Measurements from ENCODE around the gene NUDT4.

DNA sequence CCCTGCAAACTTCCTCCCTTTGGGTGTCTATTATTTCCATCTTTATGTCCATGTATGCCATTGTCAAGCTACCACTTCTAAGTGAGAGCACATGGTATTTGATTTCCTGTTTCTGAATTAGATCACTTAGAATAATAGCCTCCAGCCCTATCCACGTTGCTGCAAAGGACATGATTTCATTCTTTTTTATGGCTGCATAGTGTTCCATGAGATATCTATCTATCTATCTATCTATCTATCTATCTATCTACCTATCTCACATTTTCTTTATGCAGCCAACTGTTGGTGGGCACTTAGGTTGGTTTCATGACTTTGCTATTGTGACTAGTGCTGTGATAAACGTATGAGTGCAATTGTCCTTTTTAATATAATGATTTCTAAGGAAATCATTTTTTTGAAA lies 78.4 kb downstream of the NUDT4 start:
- TF ChIP-seq, protein P1, sequence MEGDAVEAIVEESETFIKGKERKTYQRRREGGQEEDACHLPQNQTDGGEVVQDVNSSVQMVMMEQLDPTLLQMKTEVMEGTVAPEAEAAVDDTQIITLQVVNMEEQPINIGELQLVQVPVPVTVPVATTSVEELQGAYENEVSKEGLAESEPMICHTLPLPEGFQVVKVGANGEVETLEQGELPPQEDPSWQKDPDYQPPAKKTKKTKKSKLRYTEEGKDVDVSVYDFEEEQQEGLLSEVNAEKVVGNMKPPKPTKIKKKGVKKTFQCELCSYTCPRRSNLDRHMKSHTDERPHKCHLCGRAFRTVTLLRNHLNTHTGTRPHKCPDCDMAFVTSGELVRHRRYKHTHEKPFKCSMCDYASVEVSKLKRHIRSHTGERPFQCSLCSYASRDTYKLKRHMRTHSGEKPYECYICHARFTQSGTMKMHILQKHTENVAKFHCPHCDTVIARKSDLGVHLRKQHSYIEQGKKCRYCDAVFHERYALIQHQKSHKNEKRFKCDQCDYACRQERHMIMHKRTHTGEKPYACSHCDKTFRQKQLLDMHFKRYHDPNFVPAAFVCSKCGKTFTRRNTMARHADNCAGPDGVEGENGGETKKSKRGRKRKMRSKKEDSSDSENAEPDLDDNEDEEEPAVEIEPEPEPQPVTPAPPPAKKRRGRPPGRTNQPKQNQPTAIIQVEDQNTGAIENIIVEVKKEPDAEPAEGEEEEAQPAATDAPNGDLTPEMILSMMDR (IDR thresholded peaks at IDR 0.05): no peak
- TF ChIP-seq POLR2A (IDR thresholded peaks at IDR 0.05): no peak

All from esophagus squamous epithelium (tissue), 4 donors.